ENCODE data around the gene AP1M1.
"Not testable (repeated sequence)": the region's sequence is repeated elsewhere in the genome, so short reads cannot be mapped to it uniquely, and the experiment has no call there.

AP1M1 gene

DNA sequence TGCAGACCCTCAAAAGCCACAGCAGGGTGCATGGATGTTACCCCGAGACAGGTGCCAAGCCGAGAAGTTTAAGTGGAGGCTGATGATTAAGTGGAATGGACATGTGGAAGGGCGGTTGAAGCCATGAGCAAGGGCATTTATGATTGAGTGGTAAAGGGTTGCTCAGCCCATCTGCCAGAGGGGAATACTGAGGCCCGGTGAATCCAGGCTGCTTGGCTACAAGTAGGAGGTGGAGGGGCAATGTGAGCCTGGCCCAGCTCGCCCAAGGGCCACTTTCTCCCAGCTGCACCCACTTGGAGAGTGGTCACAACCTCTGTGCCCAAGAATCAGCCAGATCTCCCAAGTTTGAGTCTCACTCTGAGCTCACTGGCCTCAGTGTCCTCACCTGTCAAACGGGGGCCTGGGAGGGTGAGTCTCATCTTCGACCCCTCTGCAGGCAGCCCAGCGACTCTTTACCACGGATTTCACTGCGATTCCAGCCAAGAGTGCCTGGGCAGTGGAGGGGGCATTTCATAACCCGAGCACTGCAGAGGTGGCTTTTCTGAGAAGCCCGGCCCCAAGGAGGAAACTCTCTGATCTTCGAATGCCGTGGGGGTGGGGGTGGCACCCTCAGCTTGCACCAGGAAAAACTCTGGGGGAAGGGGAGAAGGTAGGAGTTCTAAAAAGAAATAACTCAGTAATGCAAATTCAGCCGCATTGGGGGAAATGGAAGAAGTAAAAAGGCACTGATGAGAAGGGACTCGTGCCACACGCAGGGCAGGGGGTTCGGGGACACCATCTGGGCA, 64.1 kb downstream of the AP1M1 start:
- no peak for DNase-seq (ENCODE audit: low spot score)

DNA sequence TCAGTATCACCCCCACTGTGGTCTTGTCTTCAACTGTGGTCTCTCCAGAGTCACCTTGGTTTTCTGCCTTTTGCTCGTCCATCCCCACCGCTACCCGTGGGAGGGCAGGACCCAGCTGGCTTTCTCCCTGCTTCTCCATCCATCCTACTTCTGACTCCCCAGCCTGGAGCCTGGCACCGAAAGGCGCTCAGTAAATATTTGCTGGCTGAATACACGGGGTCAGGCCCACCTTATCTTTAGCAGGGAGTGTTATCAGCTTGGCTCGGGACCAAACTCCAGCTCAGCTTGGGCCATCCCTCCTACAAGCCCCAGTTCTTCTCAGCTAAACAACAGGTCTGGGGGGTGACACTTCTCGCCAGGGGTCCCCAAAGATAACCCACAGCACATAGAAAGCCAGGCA, 64.9 kb downstream of the AP1M1 start:
- peak; percentile 19 for DNase-seq (ENCODE audit: low spot score)

DNA sequence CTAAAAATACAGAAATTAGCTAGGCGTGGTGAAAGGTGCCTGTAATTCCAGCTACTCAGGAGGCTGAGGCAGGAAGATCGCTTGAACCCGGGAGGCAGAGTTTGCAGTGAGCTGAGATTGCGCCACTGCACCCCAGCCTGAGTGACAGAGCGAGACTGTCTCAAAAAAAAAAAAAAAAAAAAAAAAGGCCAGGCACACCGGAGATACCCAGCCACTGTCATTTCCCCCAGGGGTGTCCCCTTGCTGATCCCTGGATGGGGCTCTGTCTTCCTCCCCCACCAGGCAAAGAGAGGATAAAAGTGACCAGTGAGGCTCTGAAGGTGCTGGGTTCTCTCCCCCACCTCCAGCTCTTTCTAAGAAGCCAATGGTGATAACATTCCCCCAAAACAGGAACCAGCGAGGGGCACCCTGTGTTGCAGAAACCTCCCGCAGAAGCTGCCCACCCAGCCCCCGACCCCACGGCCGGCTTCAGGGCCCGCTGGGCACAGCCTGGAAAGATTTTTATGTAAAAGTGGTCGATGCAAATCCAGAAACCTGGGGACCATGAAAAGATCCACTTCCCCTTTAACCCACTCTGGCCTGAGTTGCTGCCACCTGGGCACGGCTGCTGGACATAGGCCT, 65.5 kb downstream of the AP1M1 start:
- DNase-seq (ENCODE audit: low spot score) = no peak

DNA sequence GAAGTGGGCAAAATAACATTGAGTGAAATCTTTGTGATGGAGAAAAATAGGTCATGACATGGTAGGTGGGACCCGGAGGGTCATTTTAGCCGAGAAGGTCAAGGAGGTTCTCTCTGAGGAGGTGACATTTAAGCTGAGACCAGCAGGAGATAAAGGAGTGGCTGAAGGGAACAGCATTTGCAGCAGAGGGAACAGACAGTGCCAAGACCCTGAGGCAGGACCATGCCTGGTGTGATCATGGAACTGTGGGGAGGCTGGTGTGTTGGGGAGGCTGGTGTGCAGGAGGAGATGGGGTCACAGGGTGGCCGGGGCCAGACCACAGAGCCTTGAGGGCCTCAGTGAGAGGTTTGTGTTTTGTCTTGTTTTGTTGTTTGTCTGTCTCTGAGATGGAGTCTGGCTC, 67.5 kb downstream of the AP1M1 start:
- no peak for DNase-seq (ENCODE audit: low spot score)

DNA sequence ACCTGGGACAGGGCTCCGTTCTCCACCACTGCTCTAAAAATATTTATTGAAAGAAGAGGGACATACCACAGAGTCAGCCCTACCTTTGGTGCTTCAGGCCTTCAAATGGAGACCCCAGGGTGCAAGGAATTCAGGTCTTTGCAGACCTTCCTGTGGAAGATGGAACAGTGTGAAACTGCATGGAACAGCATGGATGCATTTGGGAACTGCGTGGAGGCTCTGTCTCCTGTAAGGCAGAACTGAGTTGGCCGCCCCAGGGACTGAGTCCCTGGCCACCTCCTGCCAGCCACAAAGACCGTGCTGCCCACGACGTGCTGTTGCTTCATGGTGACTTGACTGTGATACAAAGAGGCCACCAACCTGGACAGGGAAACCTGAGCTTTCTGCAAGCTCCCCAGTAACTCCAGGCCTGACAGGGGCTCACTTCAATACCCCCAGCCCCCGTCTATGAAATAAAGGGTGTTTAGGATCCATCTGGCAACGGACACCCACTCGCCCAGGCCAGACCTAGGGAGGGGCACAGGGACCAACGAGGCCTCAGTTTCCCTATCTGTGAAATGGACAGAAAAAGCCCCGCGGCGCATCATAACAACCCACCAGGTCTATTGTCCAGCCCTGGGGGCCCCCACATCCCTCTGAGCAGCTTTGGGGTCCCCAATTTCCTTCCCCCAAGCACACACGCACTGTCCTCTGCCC, 68.3 kb downstream of the AP1M1 start:
- no peak for DNase-seq (ENCODE audit: low spot score)

DNA sequence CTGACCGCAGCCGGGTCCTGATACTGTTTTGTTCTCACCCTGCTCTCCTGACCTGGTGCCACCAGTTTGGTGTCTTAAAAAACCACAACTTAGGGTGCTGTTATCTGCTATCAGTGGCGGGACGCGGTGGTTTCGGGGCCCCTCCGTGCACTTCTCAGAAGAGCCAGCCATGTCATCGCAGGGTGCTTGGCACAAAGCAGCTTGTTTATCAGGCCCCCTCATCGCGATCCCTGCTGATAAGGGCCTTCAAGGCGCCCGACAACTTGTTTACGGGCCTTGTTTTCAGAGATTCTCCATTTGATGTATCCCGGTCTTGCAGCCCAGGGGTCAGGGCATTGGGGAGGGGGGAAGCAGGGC, 68.9 kb downstream of the AP1M1 start:
- DNase-seq (ENCODE audit: low spot score) = no peak

DNA sequence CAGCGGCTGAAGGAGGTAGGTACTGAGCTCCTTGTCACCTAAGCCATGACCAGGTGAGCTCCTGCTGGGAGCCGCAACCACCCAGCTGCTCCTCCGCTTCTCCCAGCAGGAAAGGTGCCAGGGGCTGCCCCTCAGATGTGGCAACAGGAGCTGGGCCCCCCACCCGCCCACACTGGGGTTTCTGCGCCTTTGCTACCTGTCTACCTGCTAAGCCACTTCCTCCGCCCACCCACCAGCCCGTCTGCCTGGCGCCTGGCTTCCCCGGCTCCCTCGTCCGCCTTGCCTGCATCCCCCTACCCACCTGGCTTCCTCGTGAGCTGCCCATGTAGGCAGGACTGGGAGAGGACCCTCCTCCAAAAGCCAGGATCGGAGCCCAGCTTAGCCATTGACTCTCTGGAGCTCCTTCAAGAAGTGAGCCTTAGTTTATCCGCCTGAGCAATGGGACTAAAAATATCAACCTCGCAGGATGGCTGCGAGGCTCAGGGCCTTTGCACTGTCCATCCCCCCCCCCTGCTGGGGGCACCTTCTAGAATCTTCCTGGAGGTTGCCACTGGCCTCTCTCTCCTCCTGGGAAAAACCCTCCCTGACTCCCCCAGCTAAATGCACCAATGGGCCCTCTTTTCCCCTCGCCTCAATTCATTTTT, 71.1 kb downstream of the AP1M1 start:
- no peak for DNase-seq (ENCODE audit: low spot score)

DNA sequence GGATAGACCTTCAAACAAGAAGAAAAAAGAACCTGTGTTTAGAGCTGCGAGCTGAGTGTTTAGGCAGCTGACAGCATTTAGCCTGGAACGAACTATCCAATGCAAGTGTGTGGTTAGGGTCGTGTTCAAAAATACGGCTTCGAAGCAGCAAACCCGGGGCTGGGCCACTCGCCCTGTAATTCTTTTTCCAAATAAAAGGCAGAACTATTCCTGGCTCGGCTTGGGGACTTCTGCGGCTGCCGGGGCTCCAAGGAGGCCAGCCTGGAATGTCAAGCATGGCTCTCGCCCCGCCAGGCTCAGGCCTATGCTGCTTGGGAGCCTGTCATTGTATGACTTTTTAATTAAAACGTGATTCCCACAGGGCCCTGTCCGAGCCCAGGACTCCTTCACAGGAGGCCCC, 75.2 kb downstream of the AP1M1 start:
- DNase-seq (ENCODE audit: low spot score) = no peak

DNA sequence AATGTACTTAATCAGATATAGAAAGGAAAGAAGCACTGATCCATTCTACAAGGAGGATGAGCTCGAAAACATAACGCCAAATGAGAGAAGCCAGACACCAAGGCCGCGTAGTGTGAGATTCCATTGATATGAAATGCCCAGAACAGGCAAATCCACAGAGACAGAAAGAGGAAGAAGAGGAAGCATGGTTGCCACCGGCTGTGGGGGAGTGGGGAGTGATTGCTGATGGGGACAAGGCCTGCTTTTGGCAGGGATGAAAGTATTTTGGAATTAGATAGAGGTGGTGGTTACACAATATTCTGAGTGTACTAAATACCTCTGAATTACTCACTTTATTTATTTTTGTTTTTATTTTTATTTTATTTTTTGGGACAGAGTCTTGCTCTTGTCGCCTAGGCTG, 76.7 kb downstream of the AP1M1 start:
- no peak for DNase-seq (ENCODE audit: low spot score)

DNA sequence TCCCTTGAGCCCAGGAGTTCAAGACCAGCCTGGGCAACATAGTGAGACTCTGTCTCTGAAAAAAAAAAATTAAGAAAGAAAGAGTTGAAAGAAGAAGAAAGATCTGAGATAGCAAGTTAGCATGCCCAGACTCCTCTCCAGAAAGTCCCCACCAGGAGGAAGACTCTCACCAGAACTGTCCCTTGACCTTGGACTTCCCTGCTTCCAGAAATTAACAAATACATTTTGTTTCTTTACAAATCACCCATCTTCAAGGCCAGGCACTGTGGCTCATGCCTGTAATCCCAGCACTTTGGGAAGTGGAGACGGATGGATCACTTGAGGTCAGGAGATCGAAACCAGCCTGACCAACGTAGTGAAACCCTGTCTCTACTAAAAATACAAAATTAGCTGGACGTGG, 82.6 kb downstream of the AP1M1 start:
- DNase-seq (ENCODE audit: low spot score) = no peak

DNA sequence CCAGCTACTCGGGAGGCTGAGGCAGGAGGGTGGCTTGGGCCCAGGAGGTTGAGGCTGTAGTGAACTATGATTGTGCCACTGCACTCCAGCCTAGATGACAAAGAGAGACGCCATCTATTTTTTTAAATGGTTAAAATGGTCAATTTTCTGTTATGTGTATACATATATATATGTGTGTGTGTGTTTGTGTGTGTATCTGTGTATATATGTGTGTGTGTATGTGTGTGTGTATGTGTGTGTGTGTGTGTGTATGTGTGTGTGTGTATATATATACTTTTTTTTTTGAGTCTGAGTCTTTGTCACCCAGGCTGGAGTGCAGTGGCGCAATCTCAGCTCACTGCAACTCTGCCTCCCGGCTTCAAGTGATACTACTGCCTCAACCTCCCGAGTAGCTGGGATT, 84.0 kb downstream of the AP1M1 start:
- DNase-seq (ENCODE audit: low spot score) = no peak

DNA sequence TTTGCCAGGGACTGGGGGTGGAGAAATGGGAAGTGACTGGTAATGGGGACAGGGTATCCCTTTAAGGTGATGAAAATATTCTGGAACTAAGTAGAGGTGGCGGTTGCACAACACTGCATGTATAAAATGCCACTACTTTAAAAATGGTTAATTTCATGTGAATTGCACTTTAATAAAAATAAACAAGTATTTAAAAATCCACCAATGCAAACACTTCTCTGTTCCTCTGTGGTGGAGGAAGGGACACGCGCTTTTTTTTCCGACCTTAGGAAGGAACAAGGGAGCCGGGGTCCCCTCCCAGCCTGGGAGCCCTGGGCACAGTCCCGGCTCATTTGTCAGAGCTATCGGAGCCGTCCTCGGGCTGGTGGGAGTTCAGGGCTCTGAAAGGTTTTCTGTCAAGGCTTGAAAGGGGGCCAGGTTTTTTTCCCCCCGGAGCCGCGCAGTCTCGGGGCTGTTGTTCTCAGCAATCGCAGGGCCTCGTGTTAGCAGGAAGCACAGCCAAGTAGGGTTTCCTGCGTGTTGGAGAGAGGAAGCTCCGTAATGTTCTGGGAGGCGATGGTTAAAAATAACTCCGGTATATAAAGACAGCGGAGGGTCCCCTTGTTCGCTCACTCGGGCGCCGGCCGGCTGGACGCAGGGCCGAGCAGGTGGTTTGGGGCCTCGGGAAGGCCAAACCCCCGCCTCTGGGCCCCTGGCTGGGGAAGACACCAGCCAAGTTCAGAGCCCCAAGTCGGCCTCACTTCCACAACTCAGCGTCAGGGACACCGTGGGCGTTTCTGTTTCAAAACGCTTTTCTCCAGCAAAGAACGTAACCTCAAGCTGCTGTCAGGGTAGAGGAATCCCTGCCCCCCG, 85.7 kb downstream of the AP1M1 start:
- no peak for DNase-seq (ENCODE audit: low spot score)

DNA sequence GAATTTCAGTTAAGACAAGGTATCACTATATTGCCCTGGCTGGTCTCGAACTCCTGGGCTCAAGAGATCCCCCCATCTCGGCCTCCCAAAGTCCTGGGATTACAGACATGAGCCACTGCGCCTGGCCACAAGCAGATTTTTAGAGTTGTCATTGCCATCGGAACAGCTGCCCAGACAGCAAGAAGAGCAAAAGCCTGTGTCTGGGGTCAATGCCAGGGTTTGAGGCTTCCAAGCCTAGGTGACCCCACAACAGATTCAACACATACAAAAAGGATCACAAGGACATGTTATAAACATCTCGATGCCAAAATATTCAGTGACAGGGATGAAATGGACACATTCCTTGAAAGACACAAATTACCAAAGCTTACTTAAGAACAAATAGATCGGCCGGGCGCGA, 86.8 kb downstream of the AP1M1 start:
- DNase-seq (ENCODE audit: low spot score) = no peak

DNA sequence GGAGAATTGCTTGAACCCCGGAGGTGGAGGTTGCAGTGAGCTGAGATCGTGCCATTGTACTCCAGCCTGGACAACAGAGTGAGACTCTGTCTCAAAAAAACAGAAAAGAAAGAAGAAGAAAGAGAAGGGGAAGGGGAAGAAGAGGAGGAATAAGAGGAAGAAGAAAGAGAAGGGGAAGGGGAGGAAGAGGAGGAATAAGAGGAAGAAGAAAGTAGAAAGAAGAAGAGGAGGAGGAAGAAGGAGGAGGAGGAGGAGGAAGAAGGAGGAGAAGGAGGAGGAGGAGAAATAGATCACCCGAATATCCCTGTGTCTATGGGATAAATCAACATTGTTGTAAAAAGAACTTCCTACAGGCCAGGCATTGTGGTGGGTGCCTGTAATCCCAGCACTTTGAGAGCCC, 87.4 kb downstream of the AP1M1 start:
- DNase-seq (ENCODE audit: low spot score) = not testable (repeated sequence)

DNA sequence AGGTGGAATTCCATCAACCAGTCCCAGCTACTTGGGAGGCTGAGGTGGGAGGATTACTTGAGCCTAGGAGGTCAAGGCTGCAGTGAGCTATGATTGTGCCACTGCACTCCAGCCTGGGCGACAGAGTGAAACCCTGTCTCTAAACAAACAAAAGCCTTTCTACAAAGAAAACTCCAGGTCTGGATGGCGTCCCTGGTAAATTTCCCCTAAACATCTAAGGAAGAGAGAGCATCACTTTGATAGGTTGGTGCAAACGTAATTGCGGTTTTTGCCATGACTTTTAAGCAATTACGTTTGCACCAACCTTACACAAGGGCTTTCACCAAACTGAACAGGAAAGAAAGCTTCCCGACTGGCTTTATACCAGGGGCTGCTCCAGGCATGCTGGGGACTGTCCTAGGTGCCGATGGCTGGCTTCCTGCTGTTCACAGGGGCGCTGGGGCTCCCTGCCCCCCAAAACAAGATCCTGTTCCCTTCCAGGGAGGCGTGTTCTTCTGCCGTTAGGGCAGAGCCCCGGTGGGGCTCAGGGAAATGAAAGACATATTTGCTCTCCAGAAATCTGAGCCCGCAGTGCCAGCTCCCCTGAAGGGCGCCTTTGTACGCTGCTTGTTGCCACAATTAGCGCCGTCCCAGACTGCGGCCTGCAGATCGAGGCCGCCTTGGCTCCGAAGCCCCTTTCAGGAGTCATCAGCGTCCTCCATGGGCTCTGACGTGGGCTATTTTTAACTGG, 88.2 kb downstream of the AP1M1 start:
- DNase-seq (ENCODE audit: low spot score) = no peak

DNA sequence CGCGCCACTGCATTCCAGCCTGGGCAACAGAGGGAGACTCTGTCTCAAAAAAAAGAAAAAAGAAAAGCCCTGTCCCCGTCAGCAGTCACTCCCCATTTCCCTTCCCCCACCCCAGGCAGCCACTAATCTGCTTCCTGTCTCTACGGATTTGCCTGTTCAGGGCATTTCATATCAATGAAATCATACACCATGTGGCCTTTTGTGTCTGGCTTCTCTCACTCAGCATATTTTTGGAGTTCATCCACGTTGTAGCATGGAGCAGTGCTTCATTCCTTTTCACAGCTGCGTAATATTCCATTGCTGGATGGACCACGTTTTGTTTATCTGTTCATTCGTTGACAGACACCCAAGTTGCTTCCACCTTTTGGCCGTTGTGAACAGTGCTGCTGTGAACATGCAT, 90.8 kb downstream of the AP1M1 start:
- no peak for DNase-seq (ENCODE audit: low spot score)

DNA sequence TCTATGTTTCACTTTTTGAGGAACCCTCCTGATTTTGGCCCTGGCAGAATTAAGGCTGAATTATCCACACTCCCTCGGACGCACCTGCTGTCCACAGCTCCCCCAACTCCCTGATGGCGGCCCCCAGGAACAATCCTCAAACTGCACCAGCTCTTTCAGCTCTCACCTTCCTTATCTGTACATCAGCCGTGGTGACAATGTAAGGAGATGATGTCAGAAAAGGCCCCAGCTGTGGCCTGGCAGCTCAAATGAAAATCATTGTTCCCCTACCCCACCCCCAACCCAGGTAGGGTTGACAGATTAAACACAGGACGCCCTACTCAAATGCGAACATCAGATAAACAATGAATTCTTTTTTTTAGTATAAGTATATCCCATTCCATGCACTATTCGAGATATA, 91.9 kb downstream of the AP1M1 start:
- DNase-seq (ENCODE audit: low spot score) = no peak

DNA sequence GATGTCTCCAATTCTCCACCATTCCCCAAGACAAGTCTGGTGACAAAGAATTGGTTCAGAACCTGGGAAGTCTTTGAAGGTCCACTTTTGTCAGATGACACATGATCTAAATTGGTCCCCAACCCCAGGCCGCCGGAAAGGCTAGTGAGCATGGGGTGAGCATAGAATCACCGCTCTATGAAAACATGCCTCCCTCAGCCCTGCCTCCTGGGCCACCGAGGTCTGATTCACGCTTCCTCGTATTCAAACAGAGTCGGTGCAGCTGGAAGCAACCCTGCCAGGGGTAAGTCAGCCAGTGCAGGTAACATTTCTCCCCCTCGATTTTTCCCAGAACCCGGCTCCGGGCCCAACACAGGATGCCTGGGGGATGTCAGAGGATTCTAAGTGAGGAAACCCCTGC, 93.0 kb downstream of the AP1M1 start:
- DNase-seq (ENCODE audit: low spot score) = no peak

DNA sequence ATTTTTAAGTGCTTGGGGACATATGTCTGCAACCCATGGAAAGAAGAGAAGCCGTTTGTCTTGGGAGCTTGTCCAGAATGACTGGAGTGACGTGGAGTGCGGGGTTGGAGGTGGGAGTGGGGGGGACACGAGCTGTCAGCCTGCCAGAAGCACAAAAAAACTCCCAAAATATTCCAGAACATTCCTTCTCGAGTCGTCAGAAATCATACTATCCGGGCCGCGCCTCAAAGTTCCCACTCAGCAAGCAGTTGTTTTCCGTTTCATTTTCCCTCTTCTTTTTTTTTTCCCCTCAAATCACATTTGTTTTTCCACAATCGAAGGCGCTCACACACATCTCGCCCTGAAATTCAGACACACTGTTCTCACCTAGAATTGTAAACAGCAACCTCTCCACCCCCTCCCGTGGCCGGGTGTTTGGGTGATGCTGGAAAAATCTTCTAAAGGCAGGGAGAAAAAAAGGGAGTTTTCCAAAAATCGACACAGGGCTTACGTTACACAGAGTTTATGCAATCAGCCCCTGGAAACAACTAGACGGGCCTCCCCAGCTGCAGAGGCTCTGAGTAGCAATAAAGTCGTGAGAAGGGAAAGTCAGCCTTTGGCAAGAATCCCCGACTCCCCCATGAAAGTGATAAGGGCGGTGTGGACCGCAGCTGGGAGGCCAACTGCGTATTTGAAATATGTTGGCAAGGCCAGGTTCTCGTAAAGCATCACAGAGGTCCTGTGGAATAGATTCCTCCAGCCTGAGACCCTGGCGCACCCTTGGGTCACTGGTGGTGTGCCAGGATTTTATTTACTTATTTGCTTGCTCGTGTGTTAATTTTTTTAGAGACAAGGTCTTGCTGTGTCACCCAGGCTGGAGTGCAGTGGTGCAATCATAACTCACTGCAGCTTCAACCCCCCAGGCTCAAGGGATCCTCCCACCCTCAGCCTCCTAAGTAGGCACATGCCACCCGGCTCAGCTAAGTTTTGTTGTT, 95.7 kb downstream of the AP1M1 start:
- DNase-seq (ENCODE audit: low spot score) = peak; percentile 63

DNA sequence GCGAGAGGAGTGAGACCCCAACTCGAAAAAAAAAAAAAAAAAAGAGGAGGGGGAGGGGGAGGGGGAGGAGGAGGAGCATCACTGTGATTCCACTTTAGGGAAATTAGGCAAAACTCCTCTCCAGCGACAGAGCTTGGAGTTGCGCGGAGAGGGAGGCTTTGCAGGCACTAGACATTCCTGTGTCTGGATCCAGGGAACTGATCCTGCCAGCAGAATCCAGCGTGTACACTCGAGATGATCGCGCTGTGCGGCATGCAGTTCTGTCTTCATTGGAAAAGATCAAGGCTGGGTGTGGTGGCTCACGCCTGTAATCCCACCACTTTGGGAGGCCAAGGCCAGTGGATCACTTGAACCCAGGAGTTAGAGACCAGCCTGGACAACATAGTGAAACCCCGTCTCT, 97.3 kb downstream of the AP1M1 start:
- DNase-seq (ENCODE audit: low spot score) = no peak

Measured in LoVo (cell line).